Non-pigmented ciliary epithelial cell (primary cell): Measurements from ENCODE around the gene HBZ.
"Not testable (repeated sequence)": the region's sequence is repeated elsewhere in the genome, so short reads cannot be mapped to it uniquely, and the experiment has no call there.

Source experiments
- DNase-seq: peaks from one replicate; pipeline ENCODE4 v3.0.0-alpha.2; 2010; ENCODE audit warnings: low read depth

Gene HBZ

DNA sequence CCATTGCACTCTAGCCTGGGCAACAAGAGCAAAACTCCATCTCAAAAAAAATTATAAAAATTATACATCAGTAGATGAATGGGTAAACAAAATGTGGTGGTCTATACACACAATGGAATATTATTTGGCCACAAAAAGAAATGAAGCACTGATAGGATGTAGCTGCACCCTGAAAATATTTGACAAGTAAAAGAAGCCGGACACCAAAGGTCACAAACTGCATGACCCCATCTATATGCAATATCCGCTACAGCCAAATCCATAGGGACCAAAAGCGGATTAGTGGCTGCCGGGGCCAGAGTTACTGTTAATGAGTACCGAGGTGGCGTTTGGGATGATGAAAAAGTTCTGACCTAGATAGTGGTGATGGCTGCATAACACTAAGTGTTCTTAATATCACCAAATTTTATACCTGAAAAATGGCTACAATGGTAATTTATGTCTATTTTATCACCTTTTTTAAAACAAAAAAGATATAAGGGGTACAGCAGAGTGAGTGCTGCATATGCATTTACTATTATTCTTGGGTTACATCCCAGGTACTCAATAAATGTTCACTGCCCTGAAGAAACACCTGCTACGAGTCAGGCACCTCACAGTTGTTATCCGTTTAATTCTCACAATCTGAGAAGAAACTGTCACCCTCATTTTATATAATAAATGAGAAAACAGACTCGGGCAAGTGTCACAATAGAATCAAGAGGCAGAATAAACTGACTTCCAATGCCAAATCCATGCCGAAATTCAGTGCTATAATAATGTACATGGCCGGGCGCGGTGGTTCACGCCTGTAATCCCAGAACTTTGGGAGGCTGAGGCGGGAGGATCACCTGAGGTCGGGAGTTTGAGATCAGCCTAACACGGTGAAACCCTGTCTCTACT lies 27.0 kb downstream of the HBZ start:
- no peak for DNase-seq

GRCh38 chr16:180101-180675 lies 27.7 kb downstream of the HBZ start, which contains the start of gene HBQ1:
TSS of gene HBQ1 (plus strand) at chr16:180459. CDS start at chr16:180487, 28 bp downstream.
- no peak for DNase-seq

DNA sequence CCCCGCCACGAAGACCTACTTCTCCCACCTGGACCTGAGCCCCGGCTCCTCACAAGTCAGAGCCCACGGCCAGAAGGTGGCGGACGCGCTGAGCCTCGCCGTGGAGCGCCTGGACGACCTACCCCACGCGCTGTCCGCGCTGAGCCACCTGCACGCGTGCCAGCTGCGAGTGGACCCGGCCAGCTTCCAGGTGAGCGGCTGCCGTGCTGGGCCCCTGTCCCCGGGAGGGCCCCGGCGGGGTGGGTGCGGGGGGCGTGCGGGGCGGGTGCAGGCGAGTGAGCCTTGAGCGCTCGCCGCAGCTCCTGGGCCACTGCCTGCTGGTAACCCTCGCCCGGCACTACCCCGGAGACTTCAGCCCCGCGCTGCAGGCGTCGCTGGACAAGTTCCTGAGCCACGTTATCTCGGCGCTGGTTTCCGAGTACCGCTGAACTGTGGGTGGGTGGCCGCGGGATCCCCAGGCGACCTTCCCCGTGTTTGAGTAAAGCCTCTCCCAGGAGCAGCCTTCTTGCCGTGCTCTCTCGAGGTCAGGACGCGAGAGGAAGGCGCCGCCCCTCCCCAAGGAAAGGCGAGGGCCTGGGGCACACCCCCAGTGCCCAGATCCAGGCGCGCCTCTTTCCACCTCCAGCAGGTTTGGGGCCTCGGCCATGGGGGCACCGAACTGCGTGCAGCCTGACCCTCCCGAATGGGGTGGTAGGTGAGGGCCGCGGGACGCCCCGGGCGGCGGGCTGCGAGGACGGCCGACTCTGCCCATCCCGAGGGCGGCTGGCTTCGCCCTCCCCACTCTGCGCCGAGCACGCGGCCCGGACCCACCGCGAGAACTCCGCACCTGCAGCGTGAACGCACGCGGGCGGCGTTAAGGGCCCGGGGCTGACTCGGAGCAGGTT lies 28.5 kb downstream of the HBZ start:
- no peak for DNase-seq

DNA sequence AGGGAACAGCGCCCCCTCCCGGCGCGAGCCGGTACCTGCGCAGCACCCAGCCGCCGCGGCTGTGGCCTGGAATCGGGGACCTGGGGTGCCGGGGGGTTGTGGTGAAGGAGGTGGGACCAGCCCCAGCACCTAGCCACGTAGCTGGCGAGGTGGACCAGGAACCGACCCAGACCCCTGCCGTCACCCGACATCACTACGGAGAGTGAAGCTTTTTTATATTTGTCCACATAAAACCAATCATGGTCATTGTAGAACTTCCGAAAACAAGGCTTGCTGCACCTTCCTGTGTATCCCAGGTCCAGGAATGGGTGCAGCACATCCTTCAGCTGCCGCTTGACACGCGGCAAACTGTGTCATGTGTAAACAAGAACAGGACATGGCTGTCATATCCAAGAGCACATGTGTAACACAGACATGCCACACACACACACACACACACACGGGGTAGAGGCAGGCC lies 29.1 kb downstream of the HBZ start:
- no peak for DNase-seq

GRCh38 chr16:183005-183404 lies 30.6 kb downstream of the HBZ start:
- no peak for DNase-seq

DNA sequence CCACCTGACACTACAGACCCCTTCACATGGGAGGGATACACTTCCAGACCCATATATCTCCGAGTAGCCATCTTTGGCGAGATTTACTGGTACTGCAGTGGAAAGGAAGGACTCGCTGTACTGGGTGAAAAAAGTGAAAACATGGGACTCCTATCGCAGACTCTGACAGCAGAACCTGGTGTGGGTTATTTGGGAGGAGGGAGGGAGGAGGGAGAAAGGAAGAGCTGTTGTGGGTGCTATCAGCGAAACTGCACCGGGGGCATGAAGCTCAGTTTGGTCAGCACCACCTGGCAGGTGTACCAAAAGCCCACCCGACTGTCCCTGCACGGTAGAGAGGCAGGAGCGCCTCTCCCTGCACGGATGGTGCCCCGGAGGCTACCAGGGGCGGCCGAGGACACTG lies 32.8 kb downstream of the HBZ start:
- DNase-seq, result no peak

- DNase-seq, result no peak
Measured at GRCh38 chr16:185691-186090, 33.2 kb downstream of the HBZ start.

DNA sequence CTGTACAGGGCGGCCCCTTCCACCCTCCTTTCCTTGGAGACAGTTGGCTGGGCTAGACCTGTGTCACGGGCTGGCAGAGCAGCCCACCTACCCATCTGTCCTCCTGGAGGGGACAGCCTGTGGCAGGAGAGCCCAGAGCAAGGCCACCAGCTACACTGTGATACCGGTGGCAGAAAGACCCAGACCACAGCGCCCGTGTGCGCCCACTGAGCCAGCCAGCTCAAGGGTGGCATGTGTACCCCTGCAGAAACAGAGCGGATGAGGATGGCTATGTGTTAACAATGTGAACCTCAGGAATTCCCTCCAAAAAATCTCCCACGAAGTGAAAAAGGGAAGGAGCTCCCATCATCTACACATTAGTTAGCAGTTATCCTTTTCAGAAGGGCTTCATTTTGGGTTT lies 34.9 kb downstream of the HBZ start:
- DNase-seq, result no peak

- no peak for DNase-seq
Measured at GRCh38 chr16:188674-189073, 36.2 kb downstream of the HBZ start.

- DNase-seq, result no peak
Measured at GRCh38 chr16:189604-190186, 37.3 kb downstream of the HBZ start.

DNA sequence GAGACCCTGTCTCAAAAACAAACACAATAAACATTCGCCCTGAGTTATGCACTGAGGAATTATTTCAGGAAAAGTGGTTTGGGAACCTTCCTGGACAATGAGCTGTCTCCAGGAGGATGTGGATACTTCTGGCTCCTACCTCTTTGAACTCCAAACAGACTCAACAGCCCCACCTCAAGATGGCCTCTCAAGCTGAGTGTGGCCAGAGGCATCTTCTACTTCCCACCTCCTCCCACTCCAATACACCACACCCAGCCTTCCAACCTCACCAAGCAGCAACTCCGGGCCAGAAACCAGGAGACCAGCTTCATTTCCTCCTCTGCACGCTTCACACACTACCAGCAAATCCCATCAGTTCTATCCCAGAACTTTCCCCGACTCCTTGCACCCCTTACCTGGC lies 39.4 kb downstream of the HBZ start:
- no peak for DNase-seq

- DNase-seq, result no peak
Measured at GRCh38 chr16:192686-193085, 40.2 kb downstream of the HBZ start.

DNA sequence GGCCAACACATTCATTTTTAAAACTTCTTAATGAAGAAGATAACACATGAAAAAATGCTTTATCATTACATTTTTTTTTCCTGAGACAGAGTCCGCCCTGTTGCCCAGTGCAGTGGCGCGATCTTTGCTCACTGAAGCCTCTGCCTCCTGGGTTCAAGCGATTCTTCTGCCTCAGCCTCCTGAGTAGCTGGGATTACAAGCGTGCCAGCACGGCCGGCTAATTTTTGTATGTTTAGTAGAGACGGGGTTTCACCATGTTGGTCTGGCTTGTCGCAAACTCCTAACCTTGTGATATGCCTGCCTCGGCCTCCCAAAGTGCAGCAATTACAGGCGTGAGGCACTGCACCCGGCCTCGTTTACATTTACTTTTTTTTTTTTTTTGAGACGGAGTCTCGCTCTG lies 41.0 kb downstream of the HBZ start:
- no peak for DNase-seq

DNA sequence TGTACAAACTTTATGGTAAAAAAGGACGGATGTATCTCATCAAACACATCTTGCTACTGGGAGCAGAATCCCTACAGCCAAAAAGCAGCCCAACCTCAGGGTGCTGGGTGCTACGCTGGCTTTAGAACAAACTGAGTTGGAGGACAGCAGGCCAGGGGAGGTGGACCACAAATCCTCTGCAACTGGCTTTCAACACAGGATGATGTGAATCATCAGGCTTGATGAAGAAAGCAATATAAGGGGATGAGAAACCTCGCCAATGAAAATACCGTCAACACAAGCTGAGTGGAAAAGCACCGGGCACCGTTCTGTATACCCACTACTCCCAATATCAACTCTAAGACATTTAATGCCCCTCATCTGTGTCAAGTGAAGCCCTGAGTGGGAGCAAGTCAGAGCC lies 42.1 kb downstream of the HBZ start:
- no peak for DNase-seq

- peak; percentile 51 for DNase-seq
Measured at GRCh38 chr16:200388-200787, 47.9 kb downstream of the HBZ start.

- no peak for DNase-seq
Measured at GRCh38 chr16:203246-203645, 50.8 kb downstream of the HBZ start.

DNA sequence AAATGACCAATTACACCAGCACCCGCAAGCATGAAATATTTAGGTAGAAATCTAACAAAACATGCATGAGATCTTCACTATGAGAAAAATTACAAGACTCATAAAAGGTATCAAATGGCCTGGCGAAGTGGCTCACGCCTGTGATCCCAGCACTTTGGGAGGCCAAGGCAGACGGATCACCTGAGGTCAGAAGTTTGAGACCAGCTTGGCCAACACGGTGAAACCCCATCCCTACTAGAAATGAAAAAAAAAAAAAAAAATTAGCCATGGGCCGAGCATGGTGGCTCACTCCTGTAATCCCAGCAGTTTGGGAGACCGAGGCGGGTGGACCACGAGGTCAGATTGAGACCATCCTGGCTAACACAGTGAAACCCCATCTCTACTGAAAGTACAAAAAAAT lies 51.6 kb downstream of the HBZ start:
- not testable (repeated sequence) for DNase-seq
